ENCODE results near the gene ITGB7.

The ITGB7 gene

DNA sequence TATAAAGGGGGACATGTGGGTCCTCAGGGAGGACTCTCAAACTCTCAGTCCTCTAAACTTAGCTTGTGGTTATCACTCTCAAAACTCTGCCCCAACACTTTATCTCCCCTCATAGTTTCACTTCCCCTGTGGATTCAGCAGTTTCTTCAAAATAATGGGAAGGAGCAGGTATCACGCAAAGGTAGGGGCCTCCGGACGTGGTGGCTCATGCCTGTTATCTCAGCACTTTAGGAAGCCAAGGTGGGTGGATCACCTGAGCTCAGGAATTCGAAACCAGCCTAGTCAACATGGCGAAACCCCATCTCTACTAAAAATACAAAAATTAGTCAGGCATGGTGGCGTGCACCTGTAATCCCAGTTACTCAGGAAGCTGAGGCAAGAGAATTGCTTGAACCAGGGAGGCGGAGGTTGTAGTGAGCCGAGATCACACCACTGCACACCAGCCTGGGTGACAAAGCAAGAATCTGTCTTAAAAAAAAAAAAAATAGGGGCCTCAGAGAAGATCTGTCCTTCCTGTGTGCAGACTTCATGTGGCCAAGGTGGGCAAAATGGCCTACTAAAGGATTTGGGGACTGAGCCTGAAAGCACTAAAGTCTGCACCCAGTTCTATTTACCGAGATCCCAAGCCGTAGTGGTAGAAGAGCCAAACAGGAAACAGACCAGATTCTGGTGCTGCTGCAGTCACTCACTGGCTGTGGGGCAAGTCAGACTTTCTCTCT lies 6.4 kb downstream of the ITGB7 start:
- intact Hi-C loops (cut with DNase I): no loop called here
- DNase-seq: peak in 1 of 10 donors; percentile 31

DNA sequence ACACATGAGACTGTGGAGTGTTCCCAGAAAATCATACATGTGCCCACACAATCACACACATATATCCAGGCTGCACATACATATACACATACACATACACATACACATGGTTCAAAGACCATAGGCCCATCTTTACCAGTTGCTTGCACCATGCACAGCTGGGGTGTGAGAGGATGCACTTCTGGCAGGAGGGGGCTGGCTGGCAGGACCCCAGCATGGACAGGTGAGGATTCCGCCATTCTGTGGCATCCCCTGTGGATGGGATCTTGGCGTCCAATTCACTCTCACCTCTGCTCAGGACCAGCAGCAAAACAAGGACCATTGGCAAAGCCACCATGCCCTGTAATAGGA lies 7.0 kb downstream of the ITGB7 start:
- intact Hi-C loops (cut with DNase I): no loop called here
- no peak for DNase-seq

- DNase-seq: no peak
- intact Hi-C loops (cut with DNase I): loop anchor here (5.0 kb wide), 1 partner anchor 132 kb away; no protein-coding TSS in a partner anchor
These were observed 7.4 kb downstream of the ITGB7 start for GRCh38 chr12:53199700-53200099.

DNA sequence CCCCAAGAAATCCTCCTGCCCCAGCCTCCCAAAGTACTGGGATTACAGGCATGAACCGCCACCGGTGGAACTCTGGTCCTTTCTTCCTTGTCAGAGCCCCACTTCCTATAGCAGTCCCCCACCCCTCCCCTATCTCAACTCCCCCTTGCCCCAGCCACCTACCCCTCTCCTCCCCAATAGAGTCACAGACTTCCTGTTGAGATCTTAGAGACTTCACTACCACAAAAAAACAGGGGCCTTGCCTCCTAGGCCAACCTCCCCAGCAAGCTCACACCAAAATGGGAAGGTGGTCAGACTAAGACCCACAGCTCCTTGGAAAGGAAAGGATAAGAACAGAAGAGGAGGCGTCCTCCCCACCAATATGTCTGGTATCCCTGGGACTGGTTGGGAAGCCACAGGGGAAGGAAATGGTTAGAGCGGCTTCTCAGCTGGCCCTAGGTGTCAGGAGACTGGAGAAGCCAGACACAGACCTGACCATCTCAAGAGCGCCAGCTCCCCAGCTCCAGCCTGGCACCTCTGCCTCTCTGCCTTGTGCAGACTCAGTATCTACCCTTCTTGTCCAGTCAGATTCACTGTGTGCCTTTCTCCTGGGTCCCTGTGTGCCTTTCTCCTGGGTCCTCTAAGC lies 8.5 kb downstream of the ITGB7 start:
- intact Hi-C loops (cut with DNase I): loop anchor here (5.0 kb wide), 1 partner anchor 131 kb away; no protein-coding TSS in a partner anchor
- DNase-seq: no peak

GRCh38 chr12:53197011-53197640 lies 9.9 kb downstream of the ITGB7 start:
- no peak for DNase-seq
- intact Hi-C loops (cut with DNase I): loop anchor here (1.0 to 5.0 kb wide), 2 partner anchors 38 to 130 kb away; no protein-coding TSS in a partner anchor

DNA sequence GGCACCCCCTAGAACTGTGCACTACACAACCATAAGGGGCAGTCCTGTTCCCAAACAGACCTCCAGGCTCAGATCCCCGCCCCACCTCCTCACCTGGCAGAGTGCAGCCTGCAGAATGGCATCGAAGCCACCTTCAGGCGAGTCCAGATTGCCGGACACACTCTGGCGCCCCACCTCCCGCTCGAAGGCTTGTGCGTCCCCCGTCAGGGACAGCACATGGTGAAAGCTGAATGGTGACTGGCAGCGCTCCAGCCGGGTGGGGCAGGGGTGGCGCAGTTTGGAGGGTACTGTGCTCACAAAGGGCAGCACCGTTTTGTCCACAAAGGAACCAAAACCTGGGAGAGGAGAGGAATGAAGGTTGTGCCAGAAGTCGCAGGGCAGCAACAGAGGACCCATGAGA lies 10.6 kb downstream of the ITGB7 start:
- intact Hi-C loops (cut with DNase I): loop anchor here (5.0 kb wide), 1 partner anchor 129 kb away; no protein-coding TSS in a partner anchor
- no peak for DNase-seq

- no peak for DNase-seq
- intact Hi-C loops (cut with DNase I): loop anchor here (5.0 kb wide), 1 partner anchor 128 kb away; no protein-coding TSS in a partner anchor
These were observed 11.3 kb downstream of the ITGB7 start for GRCh38 chr12:53195516-53196420.

- no peak for DNase-seq
- intact Hi-C loops (cut with DNase I): loop anchor here (5.0 kb wide), 1 partner anchor 128 kb away; no protein-coding TSS in a partner anchor
These were observed 12.1 kb downstream of the ITGB7 start for GRCh38 chr12:53194973-53195372.

- DNase-seq: no peak
- intact Hi-C loops (cut with DNase I): no loop called here
These were observed 12.9 kb downstream of the ITGB7 start for GRCh38 chr12:53193985-53194716.

DNA sequence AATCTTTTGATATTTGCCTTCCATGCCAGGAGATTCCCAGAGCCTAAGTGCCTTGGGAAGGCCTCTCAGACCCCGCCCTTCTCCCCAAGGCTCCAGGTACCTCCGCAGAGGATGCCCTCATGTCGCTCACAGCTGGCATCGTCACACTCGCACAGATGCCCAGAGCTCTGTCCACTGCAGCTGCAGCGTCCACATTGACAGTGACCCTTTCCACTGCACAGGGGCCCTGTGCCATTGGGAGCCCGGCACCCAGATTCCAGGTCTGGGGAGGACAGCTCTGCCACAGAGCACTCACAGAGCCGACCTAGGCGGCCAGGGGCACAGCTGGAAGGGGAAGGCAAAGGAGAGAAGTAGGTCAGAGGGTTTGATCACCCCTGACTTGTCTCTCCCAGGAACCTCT lies 14.0 kb downstream of the ITGB7 start:
- no peak for DNase-seq
- intact Hi-C loops (cut with DNase I): no loop called here

DNA sequence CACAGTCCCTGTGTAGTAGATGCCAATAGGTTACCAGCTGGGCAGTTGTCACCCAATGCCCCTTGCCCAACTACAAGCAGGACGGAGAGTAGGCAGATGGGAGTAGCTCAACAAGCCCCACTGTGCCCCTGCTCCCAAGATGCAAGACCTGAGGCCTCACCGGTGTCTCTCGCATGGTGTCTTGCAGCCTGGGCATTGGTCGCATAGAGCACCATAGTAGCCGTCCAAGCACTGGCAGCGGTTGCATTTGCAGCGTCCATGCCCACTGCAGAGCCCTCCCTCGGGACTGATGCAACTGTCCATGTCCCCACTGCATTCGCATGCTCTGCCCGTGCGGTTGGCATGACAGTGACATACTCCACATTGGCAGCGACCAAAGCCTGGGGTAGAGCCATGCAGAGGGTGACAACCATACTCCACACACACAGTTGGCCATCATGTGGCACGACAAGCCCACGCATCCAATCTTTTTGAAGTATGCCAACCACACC lies 14.5 kb downstream of the ITGB7 start:
- no peak for DNase-seq
- intact Hi-C loops (cut with DNase I): no loop called here

GRCh38 chr12:53191885-53192530 lies 15.0 kb downstream of the ITGB7 start:
- intact Hi-C loops (cut with DNase I): no loop called here
- DNase-seq: no peak

DNA sequence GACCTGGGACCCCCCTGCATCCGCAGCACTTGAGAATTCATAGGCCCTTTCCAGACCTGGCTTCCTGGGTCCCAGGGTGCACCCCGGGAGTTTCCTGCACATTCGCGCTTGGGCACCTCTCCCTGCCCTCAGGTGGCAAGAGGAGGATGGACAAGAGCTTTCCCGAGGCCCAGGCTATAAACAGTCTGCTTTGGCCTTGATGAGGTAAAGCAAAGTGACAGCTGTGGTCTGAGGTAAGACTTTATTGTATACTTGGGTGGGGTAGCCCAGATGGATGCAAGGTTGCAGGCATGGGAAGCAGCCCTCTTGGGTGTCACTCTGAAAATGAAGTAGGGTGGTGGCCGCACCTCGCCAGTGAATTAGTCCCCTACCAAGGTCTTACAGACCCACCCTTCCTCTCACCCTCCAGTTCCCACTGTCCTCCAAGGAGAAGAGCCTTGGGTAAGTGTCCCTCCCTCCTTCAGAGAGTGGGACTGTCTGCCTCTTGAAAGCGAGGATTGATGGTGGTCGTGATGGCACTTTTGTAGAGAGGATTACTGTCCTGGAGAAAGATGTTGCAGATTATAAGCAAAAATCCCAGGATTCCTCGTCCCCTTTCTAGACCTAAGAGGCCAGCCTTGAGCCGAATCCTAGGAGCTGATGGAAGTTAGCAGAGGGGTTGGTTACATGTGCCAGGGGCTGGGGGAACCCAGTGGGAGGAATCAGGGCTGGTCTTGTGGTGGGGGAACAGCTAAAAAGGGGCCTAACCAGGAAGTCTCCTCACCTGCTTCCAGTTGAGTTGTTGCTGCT lies 15.8 kb downstream of the ITGB7 start:
- DNase-seq: no peak
- intact Hi-C loops (cut with DNase I): no loop called here

- DNase-seq: peak in 4 of 10 donors; percentile 40 to 90 (median 63)
- intact Hi-C loops (cut with DNase I): no loop called here
These were observed 16.8 kb downstream of the ITGB7 start for GRCh38 chr12:53190108-53190729.

- intact Hi-C loops (cut with DNase I): no loop called here
- DNase-seq: no peak
These were observed 19.7 kb downstream of the ITGB7 start for GRCh38 chr12:53187145-53187899.

- DNase-seq: no peak
- intact Hi-C loops (cut with DNase I): no loop called here
These were observed 20.3 kb downstream of the ITGB7 start for GRCh38 chr12:53186745-53187144.

- no peak for DNase-seq
- intact Hi-C loops (cut with DNase I): no loop called here
These were observed 21.4 kb downstream of the ITGB7 start for GRCh38 chr12:53185582-53186153.
